ENCODE data around the gene RPS14. TPM values are rescaled to one million over a fixed set of nuclear protein-coding genes. Genes with fewer than 3 reads are reported as not detected.

RPS14 gene
- total RNA-seq, 2 experiments from 2014 or later, result 2,270 to 3,312 TPM

- Mint-ChIP-seq H3K36me3 (ENCODE audit: low read depth) (peaks cover 33% of the 10 kb centered on the region), H3K27ac (no peak overlapping the region), H3K9me3 (ENCODE audit: low read depth) (no peaks in the 10 kb centered on the region), H3K27me3 (no peaks in the 10 kb centered on the region), H3K4me3 (no peak overlapping the region), H3K4me1 (no peaks in the 10 kb centered on the region)
- POLR2A ChIA-PET, result interaction anchor here (0.6 to 0.9 kb wide), 2 partner anchors 14 to 45 kb away, joined by 4 to 5 read pairs; partner anchors contain the start of gene CD74
- ATAC-seq (peak; percentile 56), DNase-seq (peak; percentile 38)
- intact Hi-C loops (cut with DNase I, micrococcal nuclease), result loop anchor here in 1 of 2 experiments (1.0 kb wide), 1 partner anchor 37 kb away; no protein-coding TSS in a partner anchor
- CTCF ChIA-PET, result interaction anchor here (0.6 to 4.4 kb wide), 13 partner anchors 8 to 163 kb away, joined by 3 to 48 read pairs (median 4); partner anchors contain the start of gene CD74
These were observed 50.6 kb downstream of the RPS14 start for GRCh38 chr5:150398722-150399523.

GRCh38 chr5:150397782-150398721 lies 51.5 kb downstream of the RPS14 start:
- Mint-ChIP-seq H3K27ac (peak overlapping the region; percentile 7), H3K4me3 (no peak overlapping the region), H3K9me3 (ENCODE audit: low read depth) (no peaks in the 10 kb centered on the region), H3K27me3 (no peaks in the 10 kb centered on the region), H3K36me3 (ENCODE audit: low read depth) (peaks cover 32% of the 10 kb centered on the region), H3K4me1 (no peaks in the 10 kb centered on the region)
- ChIA-PET CTCF (interaction anchor here (0.6 to 4.4 kb wide), 13 partner anchors 9 to 162 kb away, joined by 3 to 48 read pairs (median 4); partner anchors contain the start of gene CD74), POLR2A (interaction anchor here (0.6 to 1.2 kb wide), 3 partner anchors 27 to 344 kb away, joined by 3 to 4 read pairs (median 3); no protein-coding TSS in a partner anchor)
- ATAC-seq (no peak), DNase-seq (no peak)
- intact Hi-C loops (cut with DNase I, micrococcal nuclease), result loop anchor here (1.0 kb wide), 1 partner anchor 38 kb away; no protein-coding TSS in a partner anchor

GRCh38 chr5:150397146-150397781 lies 52.3 kb downstream of the RPS14 start:
- CTCF ChIA-PET, result interaction anchor here (0.6 to 4.4 kb wide), 6 partner anchors 10 to 304 kb away, joined by 3 to 48 read pairs (median 10); partner anchors contain the start of gene CD74
- no peak for DNase-seq
- no peaks in the 10 kb centered on the region for H3K27me3 Mint-ChIP-seq
- intact Hi-C loops (cut with DNase I, micrococcal nuclease), result loop anchor here in 1 of 2 experiments (1.0 kb wide), 1 partner anchor 39 kb away; no protein-coding TSS in a partner anchor
- no peak overlapping the region for H3K4me3 Mint-ChIP-seq
- H3K4me1 Mint-ChIP-seq, result no peaks in the 10 kb centered on the region
- no peaks in the 10 kb centered on the region for H3K9me3 Mint-ChIP-seq (ENCODE audit: low read depth)
- POLR2A ChIA-PET, result interaction anchor here (0.7 to 1.2 kb wide), 3 partner anchors 12 to 344 kb away, joined by 3 to 5 read pairs (median 3); no protein-coding TSS in a partner anchor
- peaks cover 27% of the 10 kb centered on the region for H3K36me3 Mint-ChIP-seq (ENCODE audit: low read depth)
- ATAC-seq, result no peak
- no peak overlapping the region for H3K27ac Mint-ChIP-seq

- DNase-seq (no peak), ATAC-seq (no peak)
- Mint-ChIP-seq H3K9me3 (ENCODE audit: low read depth) (no peaks in the 10 kb centered on the region), H3K4me3 (no peak overlapping the region), H3K27me3 (no peaks in the 10 kb centered on the region), H3K4me1 (no peaks in the 10 kb centered on the region), H3K36me3 (ENCODE audit: low read depth) (peaks cover 27% of the 10 kb centered on the region), H3K27ac (no peak overlapping the region)
- ChIA-PET POLR2A (interaction anchor here (1.0 to 1.4 kb wide), 2 partner anchors 11 to 15 kb away, joined by 3 to 5 read pairs; no protein-coding TSS in a partner anchor), CTCF (interaction anchor here (1.1 to 4.4 kb wide), 2 partner anchors 17 to 40 kb away, joined by 4 to 48 read pairs; partner anchors contain the start of gene CD74)
- intact Hi-C loops (cut with DNase I, micrococcal nuclease), result no loop called here
These were observed 53.3 kb downstream of the RPS14 start for GRCh38 chr5:150396267-150396666.

GRCh38 chr5:150395688-150395975 lies 53.9 kb downstream of the RPS14 start:
- no peak overlapping the region for H3K4me3 Mint-ChIP-seq
- H3K27ac Mint-ChIP-seq, result no peak overlapping the region
- no peaks in the 10 kb centered on the region for H3K9me3 Mint-ChIP-seq (ENCODE audit: low read depth)
- H3K4me1 Mint-ChIP-seq, result no peaks in the 10 kb centered on the region
- H3K27me3 Mint-ChIP-seq, result no peaks in the 10 kb centered on the region
- ChIA-PET POLR2A (interaction anchor here (1.4 kb wide), 1 partner anchor 15 kb away, joined by 3 read pairs; no protein-coding TSS in a partner anchor), CTCF (interaction anchor here (0.6 to 4.4 kb wide), 3 partner anchors 17 to 845 kb away, joined by 3 to 48 read pairs (median 4); partner anchors contain the start of gene CD74)
- DNase-seq (no peak), ATAC-seq (no peak)
- intact Hi-C loops (cut with DNase I, micrococcal nuclease), result no loop called here
- peaks cover 28% of the 10 kb centered on the region for H3K36me3 Mint-ChIP-seq (ENCODE audit: low read depth)

GRCh38 chr5:150394912-150395687 lies 54.4 kb downstream of the RPS14 start:
- ATAC-seq, result no peak
- Mint-ChIP-seq H3K36me3 (ENCODE audit: low read depth) (peaks cover 33% of the 10 kb centered on the region), H3K4me3 (no peak overlapping the region), H3K27me3 (no peaks in the 10 kb centered on the region), H3K27ac (no peak overlapping the region), H3K4me1 (no peaks in the 10 kb centered on the region), H3K9me3 (ENCODE audit: low read depth) (no peaks in the 10 kb centered on the region)
- no peak for DNase-seq
- CTCF ChIA-PET, result interaction anchor here (0.6 to 4.4 kb wide), 3 partner anchors 18 to 846 kb away, joined by 3 to 48 read pairs (median 4); partner anchors contain the start of gene CD74
- intact Hi-C loops (cut with DNase I, micrococcal nuclease), result no loop called here
- POLR2A ChIA-PET, result interaction anchor here (1.4 kb wide), 1 partner anchor 14 kb away, joined by 3 read pairs; no protein-coding TSS in a partner anchor

GRCh38 chr5:150394131-150394530 lies 55.4 kb downstream of the RPS14 start:
- intact Hi-C loops (cut with DNase I, micrococcal nuclease), result no loop called here
- Mint-ChIP-seq H3K27ac (peak overlapping the region; percentile 10), H3K36me3 (ENCODE audit: low read depth) (peaks cover 33% of the 10 kb centered on the region), H3K4me3 (no peak overlapping the region), H3K9me3 (ENCODE audit: low read depth) (no peaks in the 10 kb centered on the region), H3K27me3 (no peaks in the 10 kb centered on the region), H3K4me1 (no peaks in the 10 kb centered on the region)
- ChIA-PET CTCF (no interaction called here), POLR2A (no interaction called here)
- peak; percentile 35 for ATAC-seq
- no peak for DNase-seq

GRCh38 chr5:150393096-150393645 lies 56.4 kb downstream of the RPS14 start:
- intact Hi-C loops (cut with DNase I, micrococcal nuclease), result no loop called here
- Mint-ChIP-seq H3K4me1 (no peaks in the 10 kb centered on the region), H3K36me3 (ENCODE audit: low read depth) (peaks cover 30% of the 10 kb centered on the region), H3K4me3 (no peak overlapping the region), H3K9me3 (ENCODE audit: low read depth) (no peaks in the 10 kb centered on the region), H3K27ac (no peak overlapping the region), H3K27me3 (no peaks in the 10 kb centered on the region)
- POLR2A ChIA-PET, result interaction anchor here (0.6 kb wide), 1 partner anchor 52 kb away, joined by 5 read pairs; no protein-coding TSS in a partner anchor
- DNase-seq, result no peak
- no peak for ATAC-seq
- CTCF ChIA-PET, result no interaction called here

GRCh38 chr5:150392680-150393079 lies 56.9 kb downstream of the RPS14 start:
- H3K9me3 Mint-ChIP-seq (ENCODE audit: low read depth), result no peaks in the 10 kb centered on the region
- ChIA-PET POLR2A (interaction anchor here (0.6 kb wide), 1 partner anchor 52 kb away, joined by 5 read pairs; no protein-coding TSS in a partner anchor), CTCF (no interaction called here)
- peaks cover 31% of the 10 kb centered on the region for H3K36me3 Mint-ChIP-seq (ENCODE audit: low read depth)
- no peak overlapping the region for H3K27ac Mint-ChIP-seq
- no peaks in the 10 kb centered on the region for H3K4me1 Mint-ChIP-seq
- intact Hi-C loops (cut with DNase I, micrococcal nuclease), result no loop called here
- H3K27me3 Mint-ChIP-seq, result no peaks in the 10 kb centered on the region
- ATAC-seq (no peak), DNase-seq (no peak)
- H3K4me3 Mint-ChIP-seq, result no peak overlapping the region
